CD14-positive monocyte (primary cell): ENCODE measurements around the gene CDH4. TPM values are rescaled to one million over a fixed set of nuclear protein-coding genes. Genes with fewer than 3 reads are reported as not detected.

Source experiments
- DNase-seq, 3 donors: peaks; one replicate each; pipeline ENCODE4 v3.0.0-alpha.2; 2011 to 2022
- H2AFZ ChIP-seq: 2 replicates; pipeline ENCODE4 v1.6.0; 2012; ENCODE audit warnings: mild to moderate bottlenecking, low read depth, low read length, inconsistent platforms; ENCODE audit not compliant: insufficient read depth, poor library complexity, severe bottlenecking
- H3K27ac ChIP-seq, 2 donors: 1 replicate in 1 of 2; 2 replicates in 1 of 2; pipeline ENCODE4 v1.5.1; 2012 to 2013; ENCODE audit warnings: low read length in 2 of 2, control low read depth in 1 of 2, inconsistent platforms in 1 of 2, low read depth in 1 of 2, mild to moderate bottlenecking in 1 of 2
- H3K27me3 ChIP-seq, 2 donors: one replicate each; pipeline versions ENCODE4 v1.6.0 to v1.6.1; 2011 to 2013; ENCODE audit warnings: low read length in 2 of 2; ENCODE audit not compliant: control insufficient read depth in 2 of 2, insufficient read depth in 2 of 2
- H3K36me3 ChIP-seq, 2 donors: replicated peaks in 1 of 2; 1 replicate in 1 of 2; 2 replicates in 1 of 2; pipeline versions ENCODE4 v1.5.1 to v1.6.1; 2012 to 2013; ENCODE audit warnings: low read length in 2 of 2, control low read depth in 1 of 2, inconsistent platforms in 1 of 2, mild to moderate bottlenecking in 1 of 2; ENCODE audit not compliant: insufficient read depth in 2 of 2, control insufficient read depth in 1 of 2
- H3K4me1 ChIP-seq, 2 donors: 1 replicate in 1 of 2; 2 replicates in 1 of 2; pipeline versions ENCODE4 v1.5.1 to v1.6.1; 2012 to 2013; ENCODE audit warnings: low read length in 2 of 2, control low read depth in 1 of 2, inconsistent platforms in 1 of 2, mild to moderate bottlenecking in 1 of 2, moderate library complexity in 1 of 2; ENCODE audit not compliant: insufficient read depth in 2 of 2, control insufficient read depth in 1 of 2
- H3K4me2 ChIP-seq: replicated peaks from 2 replicates; pipeline ENCODE3; 2012; ENCODE audit warnings: low read length, moderate library complexity, mild to moderate bottlenecking; ENCODE audit not compliant: poor library complexity, severe bottlenecking; ENCODE audit errors: extremely low read depth
- H3K4me3 ChIP-seq, 3 experiments: fragments of 200-600 bp in 1 of 3; sonication (generic) in 1 of 3; replicated peaks in 1 of 3; 1 replicate in 2 of 3; 2 replicates in 1 of 3; pipeline ENCODE4 v1.5.1; 2011 to 2013; ENCODE audit warnings: low read length in 3 of 3, mild to moderate bottlenecking in 3 of 3, control low read depth in 2 of 3, low read depth in 2 of 3, inconsistent platforms in 1 of 3, moderate library complexity in 1 of 3
- H3K79me2 ChIP-seq: 2 replicates; pipeline ENCODE4 v1.6.0; 2012; ENCODE audit warnings: mild to moderate bottlenecking, control low read depth, inconsistent platforms, low read length, moderate library complexity; ENCODE audit not compliant: insufficient read depth
- H3K9ac ChIP-seq: 2 replicates; pipeline ENCODE4 v1.6.0; 2017; ENCODE audit warnings: low read length, mild to moderate bottlenecking; ENCODE audit not compliant: insufficient read depth, poor library complexity, severe bottlenecking
- H3K9me3 ChIP-seq, 2 donors: replicated peaks in 1 of 2; 1 replicate in 1 of 2; 2 replicates in 1 of 2; pipeline versions ENCODE4 v1.5.1 to v1.6.1; 2012 to 2013; ENCODE audit warnings: low read length in 2 of 2, control low read depth in 1 of 2; ENCODE audit not compliant: control insufficient read depth in 1 of 2, insufficient read depth in 1 of 2
- H4K20me1 ChIP-seq: 2 replicates; pipeline ENCODE4 v1.6.0; 2012; ENCODE audit warnings: mild to moderate bottlenecking, low read length, control low read depth, moderate library complexity; ENCODE audit not compliant: insufficient read depth
- H3K27ac Mint-ChIP-seq, 7 donors: one replicate each; pipeline ENCODE4 v1.8.0; 2020; ENCODE audit warnings: mild to moderate bottlenecking in 7 of 7, mixed read lengths in 7 of 7, moderate library complexity in 6 of 7, inconsistent platforms in 2 of 7
- H3K27me3 Mint-ChIP-seq, 3 donors: one replicate each; pipeline ENCODE4 v1.8.0; 2021 to 2022; ENCODE audit warnings: low read depth in 3 of 3, mild to moderate bottlenecking in 3 of 3, mixed read lengths in 3 of 3, moderate library complexity in 3 of 3, inconsistent platforms in 1 of 3
- H3K36me3 Mint-ChIP-seq, 2 donors: one replicate each; pipeline ENCODE4 v1.8.0; 2020; ENCODE audit warnings: mixed read lengths in 2 of 2, inconsistent platforms in 1 of 2, mild to moderate bottlenecking in 1 of 2
- H3K4me1 Mint-ChIP-seq: one replicate; pipeline ENCODE4 v1.8.0; 2020; ENCODE audit warnings: mild to moderate bottlenecking, mixed read lengths
- H3K4me3 Mint-ChIP-seq, 2 donors: one replicate each; pipeline ENCODE4 v1.8.0; 2020; ENCODE audit warnings: mild to moderate bottlenecking in 2 of 2, mixed read lengths in 2 of 2, moderate library complexity in 1 of 2
- H3K9me3 Mint-ChIP-seq, 7 donors: one replicate each; pipeline ENCODE4 v1.8.0; 2020 to 2022; ENCODE audit warnings: mixed read lengths in 7 of 7, mild to moderate bottlenecking in 6 of 7, moderate library complexity in 6 of 7, inconsistent platforms in 2 of 7
- WGBS: methylation state at CpG from one replicate; pipeline ENCODE4 v1.1.5; 2013; ENCODE audit warnings: missing lambda C conversion rate; ENCODE audit not compliant: insufficient coverage; 5-methylcytosine and 5-hydroxymethylcytosine counted together
- intact Hi-C, 2 donors: fragments of 100-400 bp; cut with micrococcal nuclease; formaldehyde crosslinking; loops; one replicate each; pipeline versions ENCODE4 v1.15.0 to v1.15.1; 2023
- polyA plus RNA-seq, 3 donors: library from polyadenylated mRNA; depleted of rRNA in 1 of 3; unstranded in 2 of 3; stranded (reverse) in 1 of 3; fragments of 300-500 nt in 2 of 3; fragments of >200 nt in 1 of 3; fragmentation: Illumina TruSeq in 2 of 3; gene quantifications; 1 replicate in 2 of 3; 2 replicates in 1 of 3; pipeline ENCODE4 v1.2.3, GENCODE V29; 2012 to 2021
- TF ChIP-seq, protein P1 (sequence below): fragments of 200-600 bp; IDR thresholded peaks from one replicate; pipeline ENCODE4 v1.8.0; 2022; ENCODE audit warnings: antibody characterized with exemption, mild to moderate bottlenecking

The CDH4 gene
- polyA plus RNA-seq, 3 donors: not detected

DNA sequence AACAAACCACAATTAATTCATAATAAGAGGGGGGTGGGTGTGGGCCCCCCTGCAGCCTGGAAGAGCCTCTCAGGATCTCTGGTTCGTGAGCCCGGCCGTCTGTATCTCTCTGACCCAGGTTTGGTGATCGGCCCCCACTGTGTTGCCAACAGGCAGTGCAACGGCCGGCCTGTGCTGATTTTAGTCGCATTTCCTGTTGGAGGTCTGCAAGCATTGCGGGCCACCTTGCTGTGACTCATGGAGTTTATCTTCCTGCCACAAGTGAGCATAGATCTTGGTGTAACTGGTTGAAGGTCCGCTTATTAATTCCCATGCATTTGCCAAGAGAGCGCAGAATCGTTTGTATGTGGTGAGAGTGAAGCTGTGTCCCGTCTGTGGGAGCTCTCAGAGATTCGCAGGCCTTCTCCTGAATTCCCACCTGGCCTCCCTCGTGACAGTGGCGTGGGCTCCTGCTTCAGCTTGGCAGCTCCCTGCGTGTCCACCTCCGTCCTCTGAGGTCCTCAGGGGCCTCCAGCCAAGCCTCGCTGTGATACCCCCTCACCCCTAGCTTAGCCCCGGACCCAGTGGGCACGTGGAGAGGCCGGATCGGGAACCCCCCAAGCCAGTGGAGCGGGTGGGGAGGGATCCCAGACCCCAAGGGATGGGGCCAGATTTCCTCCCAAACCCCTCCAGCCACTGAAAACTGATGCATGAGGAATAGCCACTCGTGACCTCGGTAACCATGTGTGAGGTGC lies 269.8 kb downstream of the CDH4 start:
- Histone ChIP-seq H3K4me2 (no peak overlapping the region), H3K27ac (no peak overlapping the region), H3K9me3 (peaks cover 14 to 91% of the 10 kb centered on the region in 2 donors), H3K4me1 (no peaks in the 10 kb centered on the region), H3K9ac (no peak overlapping the region), H3K36me3 (no peaks in the 10 kb centered on the region), H2AFZ (no peak overlapping the region), H3K4me3 (no peak overlapping the region), H4K20me1 (no peaks in the 10 kb centered on the region), H3K79me2 (no peaks in the 10 kb centered on the region), H3K27me3 (no peaks in the 10 kb centered on the region)
- Mint-ChIP-seq H3K27ac (peak overlapping the region in 1 of 7 donors; percentile 8), H3K27me3 (peaks cover 0 to 6% (median 4%) of the 10 kb centered on the region in 3 donors), H3K4me1 (no peaks in the 10 kb centered on the region), H3K9me3 (peaks cover 5 to 66% (median 46%) of the 10 kb centered on the region in 7 donors), H3K4me3 (no peak overlapping the region), H3K36me3 (no peaks in the 10 kb centered on the region)
- intact Hi-C loops: no loop called here
- TF ChIP-seq, protein P1, sequence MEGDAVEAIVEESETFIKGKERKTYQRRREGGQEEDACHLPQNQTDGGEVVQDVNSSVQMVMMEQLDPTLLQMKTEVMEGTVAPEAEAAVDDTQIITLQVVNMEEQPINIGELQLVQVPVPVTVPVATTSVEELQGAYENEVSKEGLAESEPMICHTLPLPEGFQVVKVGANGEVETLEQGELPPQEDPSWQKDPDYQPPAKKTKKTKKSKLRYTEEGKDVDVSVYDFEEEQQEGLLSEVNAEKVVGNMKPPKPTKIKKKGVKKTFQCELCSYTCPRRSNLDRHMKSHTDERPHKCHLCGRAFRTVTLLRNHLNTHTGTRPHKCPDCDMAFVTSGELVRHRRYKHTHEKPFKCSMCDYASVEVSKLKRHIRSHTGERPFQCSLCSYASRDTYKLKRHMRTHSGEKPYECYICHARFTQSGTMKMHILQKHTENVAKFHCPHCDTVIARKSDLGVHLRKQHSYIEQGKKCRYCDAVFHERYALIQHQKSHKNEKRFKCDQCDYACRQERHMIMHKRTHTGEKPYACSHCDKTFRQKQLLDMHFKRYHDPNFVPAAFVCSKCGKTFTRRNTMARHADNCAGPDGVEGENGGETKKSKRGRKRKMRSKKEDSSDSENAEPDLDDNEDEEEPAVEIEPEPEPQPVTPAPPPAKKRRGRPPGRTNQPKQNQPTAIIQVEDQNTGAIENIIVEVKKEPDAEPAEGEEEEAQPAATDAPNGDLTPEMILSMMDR: no peak
- WGBS: 73% methylated on average over 13 of the region's 25 CpGs
- no peak for DNase-seq

DNA sequence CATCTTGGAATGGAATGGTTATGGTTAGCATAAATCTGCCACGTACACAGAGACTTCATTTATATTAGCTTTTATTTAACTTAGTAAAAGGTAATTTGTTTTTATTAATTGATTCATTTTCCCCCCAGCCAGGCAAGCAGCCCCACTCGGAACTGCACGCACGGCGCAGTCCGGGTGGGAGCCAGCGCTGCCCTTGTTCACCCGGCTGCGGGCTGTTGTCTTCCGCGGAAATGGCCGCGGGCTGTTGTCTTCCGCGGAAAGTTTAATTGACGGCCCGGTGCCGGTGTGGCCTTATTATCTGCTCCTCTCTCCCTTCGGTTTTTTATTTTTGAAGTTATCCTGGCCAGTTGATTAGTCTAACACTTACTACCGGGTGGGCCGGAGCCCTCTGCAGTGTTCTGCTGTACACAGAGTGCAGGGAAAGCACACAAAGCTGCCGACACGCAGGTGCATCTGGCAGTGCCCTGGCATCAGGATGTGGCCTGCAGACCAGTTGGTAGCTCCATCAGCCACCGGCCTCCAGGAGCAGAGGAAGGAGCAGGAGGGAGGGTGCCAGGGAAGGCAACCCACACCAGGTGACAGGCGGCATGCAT lies 270.5 kb downstream of the CDH4 start:
- H3K9me3 Mint-ChIP-seq: peaks cover 5 to 72% (median 44%) of the 10 kb centered on the region in 7 donors
- no peak overlapping the region for H3K9ac ChIP-seq
- TF ChIP-seq, protein P1: no peak
- no peaks in the 10 kb centered on the region for H3K4me1 ChIP-seq
- no peak overlapping the region for H3K27ac Mint-ChIP-seq
- H3K36me3 Mint-ChIP-seq: no peaks in the 10 kb centered on the region
- no peak overlapping the region for H2AFZ ChIP-seq
- no peaks in the 10 kb centered on the region for H3K79me2 ChIP-seq
- 95% methylated on average over 24 of the region's 25 CpGs for WGBS
- no peaks in the 10 kb centered on the region for H4K20me1 ChIP-seq
- DNase-seq: no peak
- peaks cover 14 to 91% of the 10 kb centered on the region in 2 donors for H3K9me3 ChIP-seq
- H3K36me3 ChIP-seq: no peaks in the 10 kb centered on the region
- no peaks in the 10 kb centered on the region for H3K27me3 ChIP-seq
- no peak overlapping the region for H3K27ac ChIP-seq
- H3K4me1 Mint-ChIP-seq: no peaks in the 10 kb centered on the region
- no peak overlapping the region for H3K4me3 Mint-ChIP-seq
- intact Hi-C loops: no loop called here
- peaks cover 1 to 6% (median 4%) of the 10 kb centered on the region in 3 donors for H3K27me3 Mint-ChIP-seq
- H3K4me2 ChIP-seq: no peak overlapping the region
- H3K4me3 ChIP-seq: no peak overlapping the region
